CD4-positive, alpha-beta T cell (primary cell): Measurements from ENCODE around the gene TFAM. TPM values are rescaled to one million over a fixed set of nuclear protein-coding genes. Genes with fewer than 3 reads are reported as not detected.

Experiments used
- ATAC-seq: fragments of 200-7000 bp; cut with Tn5 transposase; one replicate; pipeline ENCODE4 v1.10.0; 2022; ENCODE audit warnings: mild to moderate bottlenecking; ENCODE audit not compliant: poor library complexity
- CTCF ChIA-PET: fragments of 350-600 bp; sonication (Branson Sonifier 250); formaldehyde crosslinking; loops from one replicate; lab custom pipeline; 2021; ENCODE audit warnings: antibody characterized with exemption, inconsistent platforms; lab: Charles Lee
- POLR2A ChIA-PET: fragments of 350-600 bp; sonication (Branson Sonifier 250); formaldehyde crosslinking; loops from one replicate; lab custom pipeline; 2021; ENCODE audit warnings: antibody characterized with exemption, inconsistent platforms; lab: Charles Lee
- DNase-seq, 14 experiments: peaks; one replicate each; pipeline ENCODE4 v3.0.0-alpha.2; 2013 to 2020; ENCODE audit warnings: mixed read lengths in 2 of 14
- H3K27ac ChIP-seq, 2 donors: one replicate each; pipeline versions ENCODE4 v1.5.1 to v1.7.0; 2013; ENCODE audit warnings: low read length in 2 of 2, low read depth in 1 of 2, mild to moderate bottlenecking in 1 of 2
- H3K27me3 ChIP-seq, 2 experiments: 1 replicate in 1 of 2; 2 replicates in 1 of 2; pipeline versions ENCODE4 v1.6.1 to v1.7.0; 2013; ENCODE audit warnings: low read length in 2 of 2, control low read depth in 1 of 2, mild to moderate bottlenecking in 1 of 2, moderate library complexity in 1 of 2; ENCODE audit not compliant: insufficient read depth in 2 of 2, control insufficient read depth in 1 of 2
- H3K36me3 ChIP-seq: one replicate; pipeline ENCODE4 v1.6.1; 2013; ENCODE audit warnings: low read length, control low read depth; ENCODE audit not compliant: insufficient read depth
- H3K4me1 ChIP-seq: one replicate; pipeline ENCODE4 v1.6.1; 2013; ENCODE audit warnings: low read length, control low read depth; ENCODE audit not compliant: insufficient read depth
- H3K4me3 ChIP-seq: one replicate; pipeline ENCODE4 v1.5.1; 2013; ENCODE audit warnings: mild to moderate bottlenecking, low read length, moderate library complexity
- H3K9me3 ChIP-seq, 2 experiments: 1 replicate in 1 of 2; 2 replicates in 1 of 2; pipeline versions ENCODE4 v1.6.1 to v1.7.0; 2013; ENCODE audit warnings: low read length in 2 of 2, mild to moderate bottlenecking in 2 of 2, control low read depth in 1 of 2, moderate library complexity in 1 of 2; ENCODE audit not compliant: control insufficient read depth in 1 of 2, insufficient read depth in 1 of 2
- H3K27ac Mint-ChIP-seq: one replicate; pipeline ENCODE4 v1.8.0; 2020; ENCODE audit warnings: mixed read lengths
- H3K27me3 Mint-ChIP-seq: one replicate; pipeline ENCODE4 v1.8.0; 2021; ENCODE audit warnings: mixed read lengths
- H3K36me3 Mint-ChIP-seq: one replicate; pipeline ENCODE4 v1.8.0; 2021; ENCODE audit warnings: low read depth, mixed read lengths
- H3K4me1 Mint-ChIP-seq: one replicate; pipeline ENCODE4 v1.8.0; 2021; ENCODE audit warnings: low read depth, mixed read lengths
- H3K4me3 Mint-ChIP-seq: one replicate; pipeline ENCODE4 v1.8.0; 2020; ENCODE audit warnings: mild to moderate bottlenecking, mixed read lengths
- H3K9me3 Mint-ChIP-seq: one replicate; pipeline ENCODE4 v1.8.0; 2020; ENCODE audit warnings: mixed read lengths
- intact Hi-C, 2 experiments: fragments of 100-400 bp; cut with DNase I in 1 of 2; cut with micrococcal nuclease in 1 of 2; formaldehyde crosslinking; loops; one replicate each; pipeline versions ENCODE4 v1.15.1 to v1.9.0; 2023 to 2025; cut with DNase I, micrococcal nuclease
- total RNA-seq, 174 experiments: library from RNA in 2 of 174; stranded (reverse) in 2 of 174; gene quantifications; one replicate each; pipeline ENCODE4 v1.2.3 and lab custom pipeline; 2021 to 2026
- TF ChIP-seq, protein P1 (sequence below): fragments of 200-600 bp; IDR thresholded peaks from one replicate; pipeline ENCODE4 v1.8.0; 2022; ENCODE audit warnings: antibody characterized with exemption, mild to moderate bottlenecking

TFAM gene
- total RNA-seq, 2 experiments from 2014 or later, result 43.7 to 50.5 TPM

DNA sequence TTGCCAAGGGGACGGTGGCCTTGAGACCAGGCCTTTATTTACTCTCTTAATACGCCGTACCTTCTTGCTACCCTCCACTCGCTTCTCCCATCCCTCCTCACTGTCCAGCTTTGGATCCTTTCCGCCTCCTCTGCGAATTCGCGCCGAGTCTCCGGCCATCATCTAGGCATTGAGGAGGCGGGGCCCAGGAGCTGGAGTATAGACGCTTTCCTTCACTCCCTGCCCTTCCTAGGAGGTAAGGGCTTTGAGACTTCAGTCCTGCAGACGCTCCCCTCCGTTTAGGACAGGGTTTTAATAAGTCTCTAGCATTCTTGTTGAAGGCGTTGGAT is 538 bp downstream of the TFAM start:
- Histone ChIP-seq H3K27ac (peak overlapping the region; percentile 69 to 77), H3K4me3 (peak overlapping the region; percentile 87), H3K4me1 (peaks cover 21% of the 10 kb centered on the region), H3K9me3 (no peaks in the 10 kb centered on the region), H3K36me3 (peaks cover 28% of the 10 kb centered on the region), H3K27me3 (no peaks in the 10 kb centered on the region)
- H3K4me3 Mint-ChIP-seq, result peak overlapping the region; percentile 98
- ATAC-seq (no peak), DNase-seq (peak in 2 of 14 experiments; percentile 12 to 31)
- H3K9me3 Mint-ChIP-seq, result no peaks in the 10 kb centered on the region
- intact Hi-C loops, result loop anchor here (1.0 to 5.0 kb wide), 5 partner anchors 51 to 208 kb away; partner anchors contain the start of gene IPMK (in 1 of the 2)
- POLR2A ChIA-PET, result interaction anchor here (1.2 to 3.0 kb wide), 9 partner anchors 20 to 1520 kb away, joined by 3 to 78 read pairs (median 5); partner anchors contain the start of genes CCDC6, CISD1, IPMK and UBE2D1
- peak overlapping the region; percentile 96 for H3K27ac Mint-ChIP-seq
- peaks cover 69% of the 10 kb centered on the region for H3K4me1 Mint-ChIP-seq
- H3K36me3 Mint-ChIP-seq, result peaks cover 53% of the 10 kb centered on the region
- no peaks in the 10 kb centered on the region for H3K27me3 Mint-ChIP-seq
- CTCF ChIA-PET, result interaction anchor here (0.6 to 3.2 kb wide), 4 partner anchors 85 to 117 kb away, joined by 3 to 32 read pairs (median 6); partner anchors contain the start of gene CISD1
- TF ChIP-seq, protein P1, sequence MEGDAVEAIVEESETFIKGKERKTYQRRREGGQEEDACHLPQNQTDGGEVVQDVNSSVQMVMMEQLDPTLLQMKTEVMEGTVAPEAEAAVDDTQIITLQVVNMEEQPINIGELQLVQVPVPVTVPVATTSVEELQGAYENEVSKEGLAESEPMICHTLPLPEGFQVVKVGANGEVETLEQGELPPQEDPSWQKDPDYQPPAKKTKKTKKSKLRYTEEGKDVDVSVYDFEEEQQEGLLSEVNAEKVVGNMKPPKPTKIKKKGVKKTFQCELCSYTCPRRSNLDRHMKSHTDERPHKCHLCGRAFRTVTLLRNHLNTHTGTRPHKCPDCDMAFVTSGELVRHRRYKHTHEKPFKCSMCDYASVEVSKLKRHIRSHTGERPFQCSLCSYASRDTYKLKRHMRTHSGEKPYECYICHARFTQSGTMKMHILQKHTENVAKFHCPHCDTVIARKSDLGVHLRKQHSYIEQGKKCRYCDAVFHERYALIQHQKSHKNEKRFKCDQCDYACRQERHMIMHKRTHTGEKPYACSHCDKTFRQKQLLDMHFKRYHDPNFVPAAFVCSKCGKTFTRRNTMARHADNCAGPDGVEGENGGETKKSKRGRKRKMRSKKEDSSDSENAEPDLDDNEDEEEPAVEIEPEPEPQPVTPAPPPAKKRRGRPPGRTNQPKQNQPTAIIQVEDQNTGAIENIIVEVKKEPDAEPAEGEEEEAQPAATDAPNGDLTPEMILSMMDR, result no peak

DNA sequence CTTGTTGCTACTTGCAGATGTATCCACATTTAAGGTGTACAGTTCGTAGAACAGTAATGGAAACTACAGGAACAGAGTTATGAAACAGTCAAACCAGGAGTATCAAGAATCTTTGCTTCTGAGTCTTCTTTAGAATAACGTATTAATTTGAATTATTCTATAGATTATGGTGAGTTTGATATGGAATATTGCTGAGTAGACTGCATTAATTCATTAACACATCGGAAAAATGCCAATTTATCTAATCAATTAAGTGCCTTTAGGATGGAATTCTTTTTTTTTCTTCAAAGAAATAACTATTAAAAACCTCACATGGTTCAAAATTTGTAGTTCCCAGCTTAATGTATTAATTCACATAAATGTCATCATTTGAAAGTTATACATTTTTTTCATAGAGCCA is 3.8 kb downstream of the TFAM start:
- peaks cover 57% of the 10 kb centered on the region for H3K36me3 ChIP-seq
- TF ChIP-seq, protein P1, result no peak

DNA sequence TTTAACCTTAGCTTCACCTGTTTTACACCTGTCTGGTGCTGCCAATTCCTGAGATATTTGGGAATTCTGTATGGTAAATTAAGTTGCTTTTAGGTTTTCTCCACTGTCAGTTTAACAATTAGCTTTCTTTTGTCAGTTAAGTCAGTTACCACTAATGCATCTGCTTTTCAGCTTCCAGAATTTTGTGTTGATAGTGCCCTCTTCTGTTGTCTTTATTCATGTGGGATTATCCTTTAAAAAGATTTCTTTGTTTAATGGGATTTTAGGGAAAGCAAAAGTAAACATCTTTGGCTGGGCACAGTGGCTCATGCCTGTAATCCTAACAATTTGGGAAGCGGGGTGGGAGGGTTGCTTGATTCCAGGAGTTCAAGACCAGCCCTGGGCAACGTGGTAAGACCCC is 8.1 kb downstream of the TFAM start:
- no peaks in the 10 kb centered on the region for H3K27me3 ChIP-seq
- ATAC-seq, result no peak
- POLR2A ChIA-PET, result no interaction called here
- H3K4me1 ChIP-seq, result no peaks in the 10 kb centered on the region
- peaks cover 39% of the 10 kb centered on the region for H3K4me1 Mint-ChIP-seq
- TF ChIP-seq, protein P1, result no peak
- peaks cover 87% of the 10 kb centered on the region for H3K36me3 ChIP-seq
- intact Hi-C loops, result no loop called here
- no peak for DNase-seq
- no peak overlapping the region for H3K4me3 Mint-ChIP-seq
- no peaks in the 10 kb centered on the region for H3K9me3 Mint-ChIP-seq
- no peaks in the 10 kb centered on the region for H3K9me3 ChIP-seq
- H3K36me3 Mint-ChIP-seq, result peaks cover 90% of the 10 kb centered on the region
- no peak overlapping the region for H3K4me3 ChIP-seq
- CTCF ChIA-PET, result interaction anchor here (1.2 kb wide), 1 partner anchor 102 kb away, joined by 3 read pairs; no protein-coding TSS in a partner anchor
- no peak overlapping the region for H3K27ac ChIP-seq
- H3K27me3 Mint-ChIP-seq, result no peaks in the 10 kb centered on the region
- no peak overlapping the region for H3K27ac Mint-ChIP-seq

More for the DNA sequence above, 3.8 kb downstream of the TFAM start:
- Histone ChIP-seq H3K27me3 (no peaks in the 10 kb centered on the region), H3K4me3 (no peak overlapping the region), H3K9me3 (no peaks in the 10 kb centered on the region), H3K27ac (no peak overlapping the region), H3K4me1 (peaks cover 21% of the 10 kb centered on the region)
- CTCF ChIA-PET, result no interaction called here
- Mint-ChIP-seq H3K4me1 (peaks cover 73% of the 10 kb centered on the region), H3K27ac (peak overlapping the region; percentile 8), H3K9me3 (no peaks in the 10 kb centered on the region), H3K27me3 (no peaks in the 10 kb centered on the region), H3K4me3 (no peak overlapping the region), H3K36me3 (peaks cover 80% of the 10 kb centered on the region)
- DNase-seq (no peak), ATAC-seq (no peak)
- intact Hi-C loops, result loop anchor here in 1 of 2 experiments (5.0 kb wide), 1 partner anchor 212 kb away; no protein-coding TSS in a partner anchor
- POLR2A ChIA-PET, result no interaction called here
